ENCODE measurements around the gene DGKA. TPM values are rescaled to one million over a fixed set of nuclear protein-coding genes. Genes with fewer than 3 reads are reported as not detected.

DGKA gene
- total RNA-seq, 1 donor from 2014 or later, result 18.8 TPM

DNA sequence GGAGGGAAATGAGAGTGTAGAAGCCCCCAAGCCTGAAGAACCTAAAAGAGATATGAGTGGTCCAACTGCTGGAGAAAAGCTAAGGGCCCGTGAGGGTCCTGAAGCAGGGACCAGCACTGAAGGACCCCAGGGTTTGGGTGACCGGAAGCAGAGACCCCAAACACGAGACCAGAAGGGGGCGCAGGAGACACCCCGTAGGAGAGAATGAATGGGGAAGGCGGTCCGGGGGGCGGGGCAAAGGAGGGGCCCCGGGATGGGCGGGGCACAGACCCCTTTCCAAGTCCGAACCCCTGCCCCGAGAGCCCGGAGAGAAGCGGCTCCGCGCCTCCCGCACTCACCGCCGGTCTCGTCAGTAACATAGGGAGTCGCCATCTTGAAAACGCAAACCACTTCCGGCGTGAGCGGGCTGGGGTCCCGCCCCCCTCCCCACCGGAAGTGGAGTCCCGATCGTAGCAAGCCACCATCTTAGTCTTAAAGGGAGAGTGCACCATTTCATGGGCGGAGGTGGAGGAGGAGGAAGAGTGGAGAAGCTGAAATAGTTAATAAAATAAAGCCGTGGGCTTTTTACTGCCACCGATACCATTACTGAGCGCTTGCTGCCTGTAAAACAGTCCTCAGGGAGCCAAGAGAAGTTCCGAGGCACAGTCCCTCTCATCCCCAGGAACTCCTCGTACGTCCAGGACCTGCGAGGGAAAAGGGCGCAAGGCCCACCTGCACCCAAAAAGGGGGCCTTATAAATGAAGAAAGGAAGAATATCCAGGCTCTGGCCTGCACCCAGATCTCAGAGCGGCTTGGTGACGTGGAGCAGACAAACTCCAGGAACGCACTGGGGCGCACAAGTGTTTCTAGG is 4.0 kb upstream of the DGKA start:
- Mint-ChIP-seq H3K36me3 (ENCODE audit: low read depth) (no peaks in the 10 kb centered on the region), H3K27me3 (ENCODE audit: low read depth) (peaks cover 11% of the 10 kb centered on the region)
- peak; percentile 81 for TF ChIP-seq CTCF (conservative IDR thresholded peaks at IDR 0.05)

DNA sequence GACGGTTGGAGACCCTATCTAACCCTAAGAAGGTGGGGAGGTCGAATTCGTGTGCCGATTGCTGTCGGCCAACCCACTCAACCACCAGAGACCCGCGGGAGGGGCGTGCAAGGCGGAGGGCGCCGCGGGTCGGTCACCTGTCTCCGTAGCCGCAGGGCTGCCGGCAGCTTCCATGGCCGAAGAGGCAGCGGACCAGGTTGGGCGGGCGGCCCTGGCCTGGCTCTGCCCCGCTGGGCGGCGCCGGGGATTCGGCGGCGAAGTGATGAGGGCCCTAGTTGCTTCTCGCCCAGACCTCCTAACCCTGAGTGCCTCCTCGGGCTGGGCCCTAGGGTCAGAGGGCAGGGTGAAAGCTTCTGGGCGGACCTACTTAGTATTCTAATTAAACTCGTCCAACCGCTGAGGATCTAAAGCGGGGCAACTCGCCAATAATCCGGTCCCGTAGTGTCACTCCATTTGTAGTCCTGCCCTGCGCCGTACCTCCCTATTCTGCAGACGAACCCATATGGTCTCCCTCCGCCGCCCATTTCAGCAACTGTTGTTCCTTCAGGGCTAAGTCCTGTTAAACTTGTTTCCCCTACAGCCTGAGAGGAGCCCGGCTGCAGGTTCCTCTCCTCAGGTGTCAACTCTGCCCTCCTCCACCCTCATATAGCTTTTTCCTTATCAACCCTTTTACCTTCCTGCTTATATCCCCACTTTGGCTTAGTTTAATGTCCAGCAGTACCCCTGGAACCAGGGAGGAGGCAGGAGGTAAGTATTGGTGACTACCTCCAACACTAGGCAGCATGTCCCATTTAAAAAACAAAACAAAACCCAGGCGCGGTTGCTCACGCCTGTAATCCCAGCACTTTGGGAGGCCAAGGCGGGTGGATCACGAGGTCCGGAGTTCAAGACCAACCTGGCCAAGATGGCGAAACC is 3.1 kb upstream of the DGKA start, which contains the start of gene PYM1:
Gene PYM1 (minus strand): TSS at position 307 of the 915 bp plus-strand sequence. CDS start 133 bp downstream, at position 174.
- no peak for TF ChIP-seq CTCF (conservative IDR thresholded peaks at IDR 0.05)
- Mint-ChIP-seq H3K27ac (ENCODE audit: unreplicated experiment) (peak within 1 kb of the TSS; percentile 39), H3K36me3 (ENCODE audit: low read depth) (no peaks in the 10 kb centered on the region), H3K9me3 (no peaks in the 10 kb centered on the region), H3K4me3 (peak within 1 kb of the TSS; percentile 96), H3K27me3 (ENCODE audit: low read depth) (peaks cover 19% of the 10 kb centered on the region), H3K4me1 (peaks cover 64% of the 10 kb centered on the region)
- DNase-seq (ENCODE audit: low read depth, low spot score), result peak; percentile 58

More for the DNA sequence above, 4.0 kb upstream of the DGKA start:
- peak; percentile 82 for DNase-seq (ENCODE audit: low read depth, low spot score)
- Mint-ChIP-seq H3K27ac (ENCODE audit: unreplicated experiment) (peak overlapping the region; percentile 86), H3K4me3 (peak overlapping the region; percentile 96), H3K4me1 (peaks cover 59% of the 10 kb centered on the region), H3K9me3 (no peaks in the 10 kb centered on the region)

DNA sequence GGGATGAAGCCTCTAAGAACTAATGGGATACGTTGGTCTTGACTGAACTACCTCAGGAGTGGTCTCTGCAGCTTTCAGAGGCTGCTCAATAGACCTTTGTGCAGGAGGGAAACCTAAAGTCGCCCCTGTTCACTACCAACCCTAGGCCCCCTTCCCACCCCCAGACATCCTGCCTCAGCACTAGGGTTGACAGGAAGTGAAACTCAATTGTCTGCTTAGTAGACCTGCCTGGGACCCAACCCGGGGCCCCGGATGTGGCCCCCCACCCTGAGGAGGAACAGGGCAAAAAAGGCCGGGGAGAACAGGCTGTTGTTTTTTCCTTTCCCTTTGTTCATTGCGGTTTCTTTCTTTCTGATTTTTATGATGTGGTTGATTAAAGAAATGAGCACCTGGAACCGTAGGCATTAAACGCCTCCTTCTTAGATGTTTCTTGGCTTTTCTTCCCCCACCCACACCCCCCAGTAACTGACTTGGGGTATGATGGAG is 1.6 kb upstream of the DGKA start:
- Mint-ChIP-seq H3K4me3 (peak overlapping the region; percentile 58), H3K27me3 (ENCODE audit: low read depth) (peaks cover 33% of the 10 kb centered on the region), H3K27ac (ENCODE audit: unreplicated experiment) (peak overlapping the region; percentile 63), H3K9me3 (no peaks in the 10 kb centered on the region), H3K4me1 (peaks cover 59% of the 10 kb centered on the region), H3K36me3 (ENCODE audit: low read depth) (no peaks in the 10 kb centered on the region)
- TF ChIP-seq CTCF (conservative IDR thresholded peaks at IDR 0.05), result no peak
- no peak for DNase-seq (ENCODE audit: low read depth, low spot score)

DNA sequence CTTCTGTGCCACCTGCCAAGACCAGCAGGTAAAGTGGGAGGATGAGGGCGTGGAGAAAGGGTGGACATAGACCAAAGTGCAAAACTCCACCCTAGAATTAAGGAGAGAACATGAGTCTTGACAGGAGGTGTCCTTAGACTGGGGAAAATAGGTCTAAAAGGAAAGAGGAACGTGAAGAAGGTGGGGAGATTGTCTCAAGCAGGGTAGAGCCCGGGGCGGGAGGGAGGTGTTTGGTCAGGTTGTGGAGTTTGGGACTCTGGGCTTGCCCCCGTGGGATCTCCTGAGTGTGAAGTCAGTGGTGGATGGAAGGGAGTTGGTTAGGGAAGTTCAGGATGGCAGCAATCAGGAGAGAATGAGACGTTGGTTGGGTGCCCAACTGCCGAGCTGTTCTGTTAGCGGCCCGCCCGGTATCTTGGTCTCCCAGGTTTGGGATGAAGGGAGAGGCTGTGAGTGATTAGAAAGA is 386 bp downstream of the DGKA start:
- peak overlapping the region; percentile 91 for H3K4me3 Mint-ChIP-seq
- no peaks in the 10 kb centered on the region for H3K36me3 Mint-ChIP-seq (ENCODE audit: low read depth)
- no peak for DNase-seq (ENCODE audit: low read depth, low spot score)
- H3K27me3 Mint-ChIP-seq (ENCODE audit: low read depth), result peaks cover 41% of the 10 kb centered on the region
- TF ChIP-seq CTCF (conservative IDR thresholded peaks at IDR 0.05), result no peak
- H3K4me1 Mint-ChIP-seq, result peaks cover 42% of the 10 kb centered on the region
- peak overlapping the region; percentile 97 for H3K27ac Mint-ChIP-seq (ENCODE audit: unreplicated experiment)
- no peaks in the 10 kb centered on the region for H3K9me3 Mint-ChIP-seq

All from neural crest cell (in vitro differentiated cells).